ENCODE data around the gene RALGDS.

DNA sequence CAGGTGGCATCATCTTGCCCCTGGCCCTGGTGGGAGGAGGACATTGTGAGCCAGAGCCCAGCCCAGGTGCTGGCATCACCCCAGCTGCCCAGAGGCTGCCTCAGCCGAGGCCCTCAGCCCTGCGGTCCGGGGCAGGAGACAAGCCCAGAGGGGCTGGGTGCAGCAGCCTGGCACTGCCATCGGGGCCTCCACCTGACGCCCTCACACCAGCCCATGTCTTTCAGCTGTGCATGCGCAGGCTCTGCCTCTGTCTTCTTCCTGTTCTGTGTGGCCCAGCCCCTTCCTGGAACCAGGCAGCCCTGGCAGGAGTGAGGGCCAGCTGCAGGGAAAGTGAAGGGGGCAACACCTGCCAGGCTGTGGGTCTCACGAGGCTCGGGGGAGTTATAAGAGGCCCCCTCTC lies 64.0 kb downstream of the RALGDS start:
- TF ChIP-seq, protein P1, sequence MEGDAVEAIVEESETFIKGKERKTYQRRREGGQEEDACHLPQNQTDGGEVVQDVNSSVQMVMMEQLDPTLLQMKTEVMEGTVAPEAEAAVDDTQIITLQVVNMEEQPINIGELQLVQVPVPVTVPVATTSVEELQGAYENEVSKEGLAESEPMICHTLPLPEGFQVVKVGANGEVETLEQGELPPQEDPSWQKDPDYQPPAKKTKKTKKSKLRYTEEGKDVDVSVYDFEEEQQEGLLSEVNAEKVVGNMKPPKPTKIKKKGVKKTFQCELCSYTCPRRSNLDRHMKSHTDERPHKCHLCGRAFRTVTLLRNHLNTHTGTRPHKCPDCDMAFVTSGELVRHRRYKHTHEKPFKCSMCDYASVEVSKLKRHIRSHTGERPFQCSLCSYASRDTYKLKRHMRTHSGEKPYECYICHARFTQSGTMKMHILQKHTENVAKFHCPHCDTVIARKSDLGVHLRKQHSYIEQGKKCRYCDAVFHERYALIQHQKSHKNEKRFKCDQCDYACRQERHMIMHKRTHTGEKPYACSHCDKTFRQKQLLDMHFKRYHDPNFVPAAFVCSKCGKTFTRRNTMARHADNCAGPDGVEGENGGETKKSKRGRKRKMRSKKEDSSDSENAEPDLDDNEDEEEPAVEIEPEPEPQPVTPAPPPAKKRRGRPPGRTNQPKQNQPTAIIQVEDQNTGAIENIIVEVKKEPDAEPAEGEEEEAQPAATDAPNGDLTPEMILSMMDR (IDR thresholded peaks at IDR 0.05), result no peak
- no peak for TF ChIP-seq POLR2A (IDR thresholded peaks at IDR 0.05)
